Mucosa of descending colon (tissue), 3 donors: ENCODE data around the gene SGSM2. TPM values are rescaled to one million over a fixed set of nuclear protein-coding genes. Genes with fewer than 3 reads are reported as not detected.

Experiments used
- ATAC-seq: fragments of 200-7000 bp; cut with Tn5 transposase; one replicate; pipeline ENCODE4 v1.9.1; 2020; ENCODE audit warnings: mild to moderate bottlenecking, moderate library complexity
- DNase-seq, 3 donors: peaks; one replicate each; pipeline ENCODE4 v3.0.0-alpha.2; 2020
- H3K36me3 ChIP-seq: fragments of 200-600 bp; one replicate; pipeline ENCODE4 v1.8.0; 2021; ENCODE audit warnings: low read depth, mild to moderate bottlenecking
- H3K4me1 ChIP-seq: fragments of 200-600 bp; one replicate; pipeline ENCODE4 v1.8.0; 2021; ENCODE audit warnings: low read depth, mild to moderate bottlenecking
- H3K4me3 ChIP-seq: fragments of 200-600 bp; one replicate; pipeline ENCODE4 v1.8.0; 2021; ENCODE audit warnings: mild to moderate bottlenecking
- H3K9me3 ChIP-seq: fragments of 200-600 bp; one replicate; pipeline ENCODE4 v1.8.0; 2021; ENCODE audit warnings: mild to moderate bottlenecking
- intact Hi-C, 2 donors: fragments of 100-400 bp; cut with DNase I in 1 of 2; cut with micrococcal nuclease in 1 of 2; formaldehyde crosslinking; loops; one replicate each; pipeline versions ENCODE4 v1.11.0 to v1.11.1; 2022; cut with DNase I, micrococcal nuclease
- total RNA-seq, 3 donors: library from RNA; stranded (reverse); fragmentation: NEBNext Ultra II Directional in 2 of 3; extraction: Animal tissue kit (Norgen Biotek cat#: 25700) in 2 of 3; gene quantifications; one replicate each; pipeline versions ENCODE4 v1.2.1 to v1.2.4, GENCODE V29; 2021 to 2023
- TF ChIP-seq, protein P1 (sequence below): fragments of 200-600 bp; IDR thresholded peaks from one replicate; pipeline ENCODE4 v1.8.0; 2022; ENCODE audit warnings: antibody characterized with exemption, mild to moderate bottlenecking
- donor health status: DM: no; HTN: no; CAD: no; lungs with moderate emphysema.
- donor health status: DM: no; HTN: no; CAD: no.
- donor health status: DM: no; HTN: yes; CAD: no.

Gene SGSM2
- total RNA-seq, 3 donors from 2014 or later: 29.1 to 57.9 (median 30.2) TPM

DNA sequence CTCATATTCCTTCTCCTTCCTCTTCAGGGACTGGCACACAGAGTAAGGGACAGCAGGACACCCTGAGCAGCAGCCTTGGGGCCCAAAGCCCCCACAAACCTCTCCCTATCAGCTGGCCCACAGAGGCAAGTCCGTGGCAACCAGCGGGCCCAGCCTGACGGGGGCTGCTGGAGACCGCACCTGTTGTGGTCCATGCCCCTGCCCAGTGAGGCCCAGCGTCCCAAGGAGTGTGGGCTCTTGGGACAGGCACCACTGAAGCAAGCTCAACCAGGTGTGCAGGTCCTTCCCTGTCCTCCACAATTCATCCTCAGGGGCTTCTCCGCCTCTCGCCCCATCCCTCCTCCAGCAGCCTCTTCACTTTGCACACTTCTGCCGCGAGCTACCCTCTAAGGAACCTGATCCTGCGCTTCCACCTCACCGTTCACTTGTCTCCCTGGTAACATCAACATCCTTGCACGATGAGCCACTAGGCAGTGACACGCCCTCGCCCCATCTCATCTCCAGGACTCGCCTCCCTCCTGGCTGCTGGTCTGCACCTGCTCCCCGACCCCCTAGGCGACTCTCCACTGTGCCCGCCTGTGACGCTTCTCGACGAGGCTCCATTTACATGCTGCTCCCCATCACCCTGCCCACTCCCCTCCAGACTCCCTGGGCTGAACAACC lies 50.9 kb downstream of the SGSM2 start:
- Histone ChIP-seq H3K4me3 (no peak overlapping the region), H3K9me3 (no peaks in the 10 kb centered on the region), H3K36me3 (no peaks in the 10 kb centered on the region), H3K4me1 (peaks cover 11% of the 10 kb centered on the region)
- intact Hi-C loops: no loop called here
- ATAC-seq: no peak
- DNase-seq: peak in 1 of 3 donors; percentile 53
- TF ChIP-seq, protein P1, sequence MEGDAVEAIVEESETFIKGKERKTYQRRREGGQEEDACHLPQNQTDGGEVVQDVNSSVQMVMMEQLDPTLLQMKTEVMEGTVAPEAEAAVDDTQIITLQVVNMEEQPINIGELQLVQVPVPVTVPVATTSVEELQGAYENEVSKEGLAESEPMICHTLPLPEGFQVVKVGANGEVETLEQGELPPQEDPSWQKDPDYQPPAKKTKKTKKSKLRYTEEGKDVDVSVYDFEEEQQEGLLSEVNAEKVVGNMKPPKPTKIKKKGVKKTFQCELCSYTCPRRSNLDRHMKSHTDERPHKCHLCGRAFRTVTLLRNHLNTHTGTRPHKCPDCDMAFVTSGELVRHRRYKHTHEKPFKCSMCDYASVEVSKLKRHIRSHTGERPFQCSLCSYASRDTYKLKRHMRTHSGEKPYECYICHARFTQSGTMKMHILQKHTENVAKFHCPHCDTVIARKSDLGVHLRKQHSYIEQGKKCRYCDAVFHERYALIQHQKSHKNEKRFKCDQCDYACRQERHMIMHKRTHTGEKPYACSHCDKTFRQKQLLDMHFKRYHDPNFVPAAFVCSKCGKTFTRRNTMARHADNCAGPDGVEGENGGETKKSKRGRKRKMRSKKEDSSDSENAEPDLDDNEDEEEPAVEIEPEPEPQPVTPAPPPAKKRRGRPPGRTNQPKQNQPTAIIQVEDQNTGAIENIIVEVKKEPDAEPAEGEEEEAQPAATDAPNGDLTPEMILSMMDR: no peak

DNA sequence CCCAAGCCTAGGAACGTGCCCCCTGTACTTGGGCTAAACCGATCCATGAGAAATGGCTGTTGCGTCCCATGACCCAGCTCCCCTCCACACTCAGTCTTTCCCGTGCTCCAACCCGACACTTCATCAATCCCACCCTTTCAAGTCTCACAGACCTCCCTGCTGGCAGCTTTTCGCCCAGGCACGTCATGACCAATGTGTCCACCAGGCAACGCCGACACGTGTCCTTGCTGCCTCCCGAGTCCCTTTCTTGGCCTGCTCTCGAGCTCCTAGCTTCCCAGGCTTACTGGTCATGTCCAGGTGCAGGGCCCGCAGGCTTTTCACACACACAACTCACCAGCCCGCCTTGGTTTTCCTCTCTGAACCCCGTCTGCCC lies 51.4 kb downstream of the SGSM2 start:
- Histone ChIP-seq H3K4me3 (no peak overlapping the region), H3K4me1 (peaks cover 11% of the 10 kb centered on the region), H3K9me3 (no peaks in the 10 kb centered on the region), H3K36me3 (no peaks in the 10 kb centered on the region)
- intact Hi-C loops: no loop called here
- TF ChIP-seq, protein P1: no peak
- ATAC-seq: no peak
- no peak for DNase-seq

DNA sequence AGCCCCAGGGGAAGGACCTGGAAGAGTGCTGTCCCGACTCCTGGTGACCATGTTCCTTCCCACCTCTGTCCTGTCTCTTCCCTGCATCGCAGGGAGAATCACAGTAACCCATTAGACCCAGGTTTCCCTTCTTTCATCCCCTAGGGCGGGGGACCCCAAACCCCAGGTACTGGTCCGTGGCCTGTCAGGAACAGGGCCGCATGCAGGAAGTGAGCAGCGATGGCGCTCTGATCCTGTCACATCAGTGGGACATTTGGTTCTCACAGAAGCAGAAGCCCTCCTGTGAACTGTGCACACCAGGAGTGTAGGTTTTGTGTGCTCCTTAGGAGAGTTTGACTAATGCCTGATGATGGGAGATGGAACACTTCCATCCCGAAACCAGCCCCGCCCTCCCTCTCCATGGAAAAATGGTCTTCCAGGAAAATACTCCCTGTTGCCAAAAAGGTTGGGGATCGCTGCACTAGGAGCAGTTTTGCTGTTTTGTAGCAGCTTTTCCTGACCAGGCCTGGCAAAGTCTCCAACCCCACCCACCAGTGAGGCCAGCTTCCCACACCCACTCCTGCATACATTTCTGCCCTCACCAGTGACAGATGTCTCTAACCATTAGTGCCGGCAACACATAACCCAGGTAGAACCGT lies 53.0 kb downstream of the SGSM2 start:
- DNase-seq (no peak), ATAC-seq (no peak)
- H3K4me3 ChIP-seq: no peak overlapping the region
- intact Hi-C loops: no loop called here
- H3K9me3 ChIP-seq: no peaks in the 10 kb centered on the region
- TF ChIP-seq, protein P1: no peak
- H3K4me1 ChIP-seq: peaks cover 22% of the 10 kb centered on the region
- H3K36me3 ChIP-seq: no peaks in the 10 kb centered on the region

DNA sequence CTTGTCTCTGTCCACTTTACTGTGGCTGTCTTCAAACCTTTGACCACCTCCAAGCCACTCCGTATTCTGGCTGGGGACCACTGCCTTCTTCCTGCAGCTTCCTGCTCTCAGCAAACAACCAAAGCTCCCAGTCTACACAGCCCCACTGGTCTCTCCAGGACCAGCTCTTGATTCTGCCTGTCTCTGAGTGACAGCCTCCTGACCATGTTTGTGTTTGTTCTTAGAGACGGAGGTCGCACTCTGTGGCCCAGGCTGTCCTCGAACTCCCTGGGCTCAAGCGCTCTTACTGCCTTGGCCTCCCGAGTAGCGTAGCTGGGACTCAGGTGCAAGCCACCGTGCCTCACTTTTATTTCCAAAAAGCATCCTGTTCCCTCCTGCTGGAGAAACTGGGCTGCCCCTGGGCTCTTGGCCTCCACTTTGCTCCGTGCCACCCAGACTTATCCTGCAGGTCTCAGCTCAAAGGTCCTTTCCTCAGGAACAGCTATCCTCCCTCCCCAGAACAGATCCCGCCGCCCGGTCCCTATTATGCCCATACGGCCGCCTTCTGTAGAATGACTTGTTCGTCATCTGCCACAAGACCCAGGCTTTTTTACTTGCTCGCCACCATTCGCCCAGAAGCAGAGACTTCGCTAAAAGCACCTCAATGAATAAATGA lies 54.4 kb downstream of the SGSM2 start:
- Histone ChIP-seq H3K4me3 (no peak overlapping the region), H3K36me3 (no peaks in the 10 kb centered on the region), H3K4me1 (peaks cover 34% of the 10 kb centered on the region), H3K9me3 (no peaks in the 10 kb centered on the region)
- ATAC-seq (no peak), DNase-seq (peak in 1 of 3 donors; percentile 52)
- TF ChIP-seq, protein P1: no peak
- intact Hi-C loops: no loop called here

DNA sequence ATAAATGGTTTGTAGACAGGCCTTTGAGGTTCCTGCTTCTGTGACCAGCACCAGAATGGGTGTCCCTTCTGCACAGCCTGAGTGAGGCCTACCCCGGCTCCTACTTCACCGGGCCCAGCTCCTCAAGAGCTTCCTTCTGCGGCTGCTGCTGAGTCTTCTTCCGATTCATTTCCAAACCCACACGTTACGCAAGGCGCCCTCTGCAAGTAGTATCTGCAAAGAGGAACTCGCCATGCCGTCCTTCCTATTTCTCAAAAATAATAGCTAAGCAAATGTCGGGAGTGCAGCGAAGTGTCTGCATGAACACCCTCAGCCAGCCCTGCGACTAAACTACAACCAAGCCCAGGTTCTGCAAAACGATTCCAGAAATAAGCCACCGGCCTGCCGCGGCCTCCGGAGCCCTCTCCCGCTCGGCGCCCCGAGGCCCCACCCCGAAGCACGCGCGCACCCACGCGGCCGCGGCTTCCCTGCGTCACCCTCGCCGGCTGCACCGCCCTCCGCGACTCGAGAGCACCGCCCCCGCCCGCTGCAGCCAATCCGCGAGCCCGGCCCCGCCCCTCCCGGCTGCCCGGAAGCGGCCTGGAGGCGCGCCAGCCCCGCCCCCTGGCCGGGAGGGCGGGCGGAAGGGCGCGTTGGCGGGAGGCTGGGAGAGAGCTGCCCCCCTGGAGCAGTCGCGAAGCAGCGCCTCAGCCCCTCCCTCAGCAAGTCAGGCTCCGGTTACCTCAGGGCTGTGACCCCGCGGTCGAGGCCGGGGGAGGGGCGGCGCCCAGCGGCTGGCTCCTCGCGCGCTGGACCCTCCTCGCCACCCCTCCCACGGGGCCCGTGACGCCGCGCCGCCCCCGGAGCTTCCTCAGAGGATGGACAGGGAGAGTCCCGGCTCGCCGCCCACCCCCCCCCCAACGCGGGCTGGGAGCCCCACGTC lies 55.2 kb downstream of the SGSM2 start:
- no peaks in the 10 kb centered on the region for H3K36me3 ChIP-seq
- intact Hi-C loops: no loop called here
- no peaks in the 10 kb centered on the region for H3K9me3 ChIP-seq
- TF ChIP-seq, protein P1: no peak
- peak; percentile 96 to 97 (median 97) for DNase-seq
- peaks cover 41% of the 10 kb centered on the region for H3K4me1 ChIP-seq
- H3K4me3 ChIP-seq: peak overlapping the region; percentile 35
- peak; percentile 76 for ATAC-seq
